Measurements from ENCODE around the gene OR2W1.
A peak's percentile ranks its signal among the peaks of the same experiment; 100 is the strongest.

GRCh38 chr6:29016559-29017427 lies 28.2 kb downstream of the OR2W1 start:
- TF ChIP-seq CTCF (conservative IDR thresholded peaks at IDR 0.05 in 1 of 2, IDR thresholded peaks at IDR 0.05 in 1 of 2; ENCODE audit: low read depth in 1 of 2, low read length in 2 of 2) (peak; percentile 92 to 93), EZH2 (IDR thresholded peaks at IDR 0.05; ENCODE audit: low read length, missing control alignments) (no peak)
